NT2/D1 (cell line): ENCODE results near the gene MUC5B.
A peak's percentile ranks its signal among the peaks of the same experiment; 100 is the strongest.

ENCODE experiments used
- DNase-seq: peaks from one replicate; pipeline ENCODE4 v3.0.0-alpha.2; 2011; ENCODE audit warnings: low read depth, low spot score
- H3K27me3 ChIP-seq: 2 replicates; pipeline ENCODE4 v1.6.0; 2011; ENCODE audit warnings: mild to moderate bottlenecking; ENCODE audit not compliant: insufficient read length, insufficient read depth
- H3K36me3 ChIP-seq: 2 replicates; pipeline ENCODE4 v1.6.1; 2011; ENCODE audit warnings: mild to moderate bottlenecking, low read length, mixed read lengths; ENCODE audit not compliant: insufficient read depth, insufficient read length
- H3K4me1 ChIP-seq: 2 replicates; pipeline ENCODE4 v1.5.1; 2011; ENCODE audit not compliant: insufficient read depth, insufficient read length
- H3K4me3 ChIP-seq: 2 replicates; pipeline ENCODE4 v1.5.1; 2011; ENCODE audit warnings: low read depth; ENCODE audit not compliant: insufficient read length
- H3K9ac ChIP-seq: 2 replicates; pipeline ENCODE4 v1.6.0; 2011; ENCODE audit warnings: low read depth; ENCODE audit not compliant: insufficient read length
- H3K9me3 ChIP-seq: 2 replicates; pipeline ENCODE4 v1.5.1; 2011; ENCODE audit warnings: mild to moderate bottlenecking, low read length; ENCODE audit not compliant: insufficient read depth
- SUZ12 ChIP-seq: IDR thresholded peaks from 2 replicates; pipeline ENCODE4 v1.6.1; 2011; ENCODE audit not compliant: insufficient read length, insufficient read depth; ENCODE audit errors: extremely low read depth
- YY1 ChIP-seq: IDR thresholded peaks from 2 replicates; pipeline ENCODE4 v1.6.1; 2011; ENCODE audit not compliant: insufficient read length, insufficient read depth
- ZNF274 ChIP-seq: IDR thresholded peaks from 2 replicates; pipeline ENCODE4 v1.6.1; 2011; ENCODE audit warnings: mild to moderate bottlenecking, low read depth, low read length

The MUC5B gene

DNA sequence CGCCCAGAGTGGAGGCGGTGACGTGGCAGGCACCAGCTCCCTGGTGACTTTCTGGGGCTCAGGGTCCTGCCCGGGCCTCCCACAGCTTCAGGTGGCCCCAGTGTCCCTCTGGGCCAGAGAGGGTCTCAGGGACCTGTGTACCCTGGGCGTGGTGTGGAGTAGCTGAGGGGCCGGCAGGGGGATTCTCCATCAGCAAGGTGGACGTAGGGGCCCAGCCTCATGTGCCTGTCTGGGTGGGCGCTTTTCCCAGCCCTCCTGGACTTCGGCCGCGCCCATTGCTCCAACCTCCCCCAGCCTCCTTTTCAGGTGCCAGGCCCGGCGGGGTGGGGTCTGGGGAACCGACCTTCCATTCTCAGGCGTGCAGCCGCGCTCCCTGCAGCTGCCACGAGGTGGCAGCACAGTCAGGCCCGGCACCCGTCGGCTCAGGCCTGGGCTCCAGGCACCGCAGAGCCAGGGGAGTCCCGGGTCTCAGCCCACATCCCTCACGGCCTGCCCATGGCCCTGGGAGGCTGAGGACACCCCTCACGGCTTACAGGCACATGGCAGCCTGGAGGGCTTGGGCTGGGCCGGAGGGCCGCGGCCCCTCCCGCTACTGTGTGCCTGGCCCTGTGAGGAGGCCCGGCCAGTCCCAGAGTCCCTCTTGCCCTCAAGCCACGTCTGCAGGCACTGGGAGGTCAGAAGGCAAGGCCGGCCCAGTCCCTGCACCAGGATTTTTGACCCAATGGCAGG, 19.9 kb upstream of the MUC5B start:
- Histone ChIP-seq H3K36me3 (no peaks in the 10 kb centered on the region), H3K27me3 (no peaks in the 10 kb centered on the region), H3K9ac (peak overlapping the region; percentile 71), H3K9me3 (no peaks in the 10 kb centered on the region), H3K4me3 (no peak overlapping the region), H3K4me1 (peaks cover 18% of the 10 kb centered on the region)
- TF ChIP-seq SUZ12 (no peak), YY1 (no peak), ZNF274 (no peak)
- peak; percentile 49 for DNase-seq

DNA sequence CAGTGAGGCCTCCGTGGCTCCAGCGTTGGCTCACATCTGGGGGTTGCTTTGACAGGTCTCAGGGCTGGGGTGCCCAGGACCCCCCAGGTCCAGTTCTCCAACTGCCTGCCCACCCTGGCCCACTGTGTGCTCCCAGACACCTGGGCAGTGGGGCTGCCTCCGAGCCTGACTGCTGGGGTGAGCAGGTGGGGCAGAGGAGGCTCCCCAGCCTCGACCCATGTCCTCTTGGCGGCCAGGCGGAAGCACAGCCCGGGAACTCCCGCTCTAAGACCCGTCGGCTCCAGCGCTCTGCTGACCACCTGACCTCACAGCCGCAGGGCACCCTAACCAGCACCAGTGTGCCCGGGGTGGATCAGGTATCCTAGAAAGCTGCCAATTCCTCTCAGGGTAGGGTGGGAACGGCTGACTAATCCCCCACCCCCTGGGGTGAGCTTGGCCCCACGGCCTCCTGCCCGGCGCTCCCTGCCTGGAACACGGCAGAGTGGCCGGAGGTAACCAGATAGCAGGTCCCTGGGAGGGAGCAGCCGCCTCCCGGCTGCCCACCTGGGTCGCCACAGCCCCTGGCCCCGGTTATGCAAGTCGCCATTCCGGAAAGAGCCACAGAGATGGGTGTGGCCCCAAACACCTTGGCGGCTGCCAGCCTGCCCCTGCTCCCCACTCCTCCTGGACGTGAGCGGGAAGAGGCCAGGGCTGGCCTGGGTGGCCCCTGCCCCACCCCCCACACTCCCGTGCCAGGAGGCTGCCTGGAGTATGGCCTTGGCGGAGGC, 19.2 kb upstream of the MUC5B start:
- no peaks in the 10 kb centered on the region for H3K9me3 ChIP-seq
- peaks cover 18% of the 10 kb centered on the region for H3K4me1 ChIP-seq
- H3K4me3 ChIP-seq = no peak overlapping the region
- H3K36me3 ChIP-seq = no peaks in the 10 kb centered on the region
- no peak for TF ChIP-seq SUZ12
- TF ChIP-seq YY1 = no peak
- no peak for TF ChIP-seq ZNF274
- H3K27me3 ChIP-seq = no peaks in the 10 kb centered on the region
- no peak for DNase-seq
- H3K9ac ChIP-seq = peak overlapping the region; percentile 71

GRCh38 chr11:1204381-1205101, 18.3 kb upstream of the MUC5B start:
- Histone ChIP-seq H3K36me3 (no peaks in the 10 kb centered on the region), H3K9ac (no peak overlapping the region), H3K9me3 (no peaks in the 10 kb centered on the region; the same call in 1 of the 2 replicates), H3K4me3 (no peak overlapping the region), H3K27me3 (peaks cover 2% of the 10 kb centered on the region), H3K4me1 (peaks cover 18% of the 10 kb centered on the region)
- DNase-seq = no peak
- no peak for TF ChIP-seq SUZ12
- TF ChIP-seq YY1 = no peak
- TF ChIP-seq ZNF274 = no peak

DNA sequence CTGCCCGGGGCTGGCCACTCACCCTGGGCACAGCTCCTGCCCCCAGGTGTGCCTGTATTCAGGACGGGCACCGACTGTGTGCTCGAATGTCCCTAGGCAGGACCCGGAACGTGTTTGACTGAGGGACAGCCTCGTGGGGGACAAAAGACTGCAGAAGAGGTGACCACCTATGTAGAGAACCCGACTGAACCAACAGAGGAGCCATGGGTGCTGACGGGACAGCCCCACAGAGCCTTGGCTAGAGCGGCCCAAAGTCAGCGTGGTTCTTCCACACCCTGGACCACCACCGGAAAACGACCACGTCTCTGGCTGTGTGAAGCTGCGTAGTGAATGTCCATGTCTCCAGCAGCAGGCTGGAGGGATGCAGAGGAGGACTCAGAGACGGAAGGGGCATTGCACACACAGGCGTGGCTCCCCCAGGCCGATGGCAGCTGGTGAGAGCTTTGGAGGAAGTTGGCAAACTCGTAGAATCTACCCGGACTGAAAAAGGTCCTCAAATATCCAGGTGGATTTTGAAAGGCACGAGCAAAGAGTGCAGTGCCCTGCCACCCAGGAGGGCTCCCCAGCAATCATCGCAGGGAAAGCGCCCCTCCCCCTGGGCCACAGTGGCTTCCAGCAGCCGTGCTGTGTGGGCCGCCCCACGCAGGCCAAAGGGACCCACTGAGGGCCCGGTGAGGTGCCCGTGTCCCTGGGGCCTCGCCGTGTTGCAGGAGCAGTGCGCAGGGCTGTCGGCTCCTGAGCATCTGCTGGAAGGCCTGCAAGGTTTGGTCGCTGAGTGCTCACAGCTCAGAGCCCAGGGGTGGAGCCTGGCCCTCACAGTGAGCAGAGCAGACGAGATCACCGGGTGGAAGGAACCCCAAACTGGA, 17.5 kb upstream of the MUC5B start:
- Histone ChIP-seq H3K36me3 (no peaks in the 10 kb centered on the region), H3K4me3 (no peak overlapping the region), H3K9ac (peak overlapping the region; percentile 14), H3K9me3 (peaks cover 2% of the 10 kb centered on the region), H3K4me1 (peaks cover 18% of the 10 kb centered on the region), H3K27me3 (peaks cover 5% of the 10 kb centered on the region)
- TF ChIP-seq YY1 (no peak), ZNF274 (no peak), SUZ12 (no peak)
- no peak for DNase-seq

DNA sequence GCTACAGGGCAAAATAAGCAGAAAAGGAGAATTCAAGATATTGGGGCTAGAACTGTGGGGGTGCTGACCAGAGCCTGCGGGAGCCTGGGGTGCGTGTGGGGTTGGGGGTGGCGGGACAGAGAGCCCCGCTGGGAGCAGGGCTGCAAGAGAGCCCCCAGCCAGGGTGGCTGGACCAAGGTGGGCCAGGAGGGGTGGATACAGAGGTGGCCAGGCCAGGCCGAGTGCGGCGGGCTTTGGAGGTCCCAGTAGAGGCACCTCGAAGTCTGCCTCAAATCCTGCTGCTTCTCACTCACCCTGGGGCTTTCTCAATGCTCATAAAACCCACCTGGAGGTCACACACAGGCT, 16.9 kb upstream of the MUC5B start:
- Histone ChIP-seq H3K36me3 (no peaks in the 10 kb centered on the region), H3K27me3 (peaks cover 9% of the 10 kb centered on the region), H3K9ac (peak overlapping the region; percentile 14), H3K4me1 (peaks cover 15% of the 10 kb centered on the region), H3K9me3 (peaks cover 8% of the 10 kb centered on the region), H3K4me3 (no peak overlapping the region)
- TF ChIP-seq YY1 (no peak), SUZ12 (no peak), ZNF274 (no peak)
- no peak for DNase-seq

- Histone ChIP-seq H3K27me3 (peaks cover 15% of the 10 kb centered on the region), H3K4me3 (no peak overlapping the region), H3K9me3 (peaks cover 14% of the 10 kb centered on the region), H3K4me1 (peaks cover 15% of the 10 kb centered on the region), H3K9ac (peak overlapping the region; percentile 47), H3K36me3 (no peaks in the 10 kb centered on the region)
- no peak for DNase-seq
- no peak for TF ChIP-seq YY1
- TF ChIP-seq ZNF274 = no peak
- TF ChIP-seq SUZ12 = no peak
These were observed 16.2 kb upstream of the MUC5B start for GRCh38 chr11:1206391-1207271.
